Measurements from ENCODE around the gene FAM81A.

FAM81A gene

DNA sequence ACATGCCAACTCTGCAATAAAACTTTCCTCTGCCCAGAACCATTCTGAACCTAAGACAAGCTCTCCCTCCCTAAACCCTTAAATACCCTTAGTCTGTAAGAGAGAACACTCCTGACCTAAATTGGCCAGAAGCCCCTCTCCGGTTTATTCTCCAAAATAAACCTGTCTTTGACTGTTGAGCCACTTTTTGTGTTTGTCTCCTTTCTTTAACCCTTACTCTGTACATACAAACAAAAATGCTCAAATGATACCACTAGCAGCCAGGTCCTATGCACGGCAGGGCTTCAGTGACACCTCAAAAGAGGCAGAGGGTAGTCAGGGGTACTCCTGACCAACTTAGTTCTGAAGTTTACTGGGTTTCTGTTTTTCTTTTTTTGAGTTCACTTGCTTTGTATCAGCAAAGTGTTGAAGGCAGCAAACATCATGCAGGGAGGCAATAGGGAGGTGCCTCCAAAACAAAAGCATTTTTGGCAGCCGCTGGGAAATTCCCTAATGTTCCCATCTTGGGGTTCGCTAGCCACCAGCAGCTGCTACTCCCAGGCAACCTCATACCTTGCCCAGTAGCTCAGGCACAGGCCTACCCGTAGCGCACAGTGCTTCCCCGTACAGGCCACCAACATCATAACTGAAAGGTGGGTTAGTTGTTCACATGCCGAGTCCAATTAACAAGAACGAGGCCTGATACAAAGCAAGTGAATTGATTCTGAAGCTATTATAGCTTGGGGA, 110.7 kb downstream of the FAM81A start:
- CTCF ChIA-PET: interaction anchor here (0.8 to 2.8 kb wide), 3 partner anchors 15 to 20 kb away, joined by 3 to 13 read pairs (median 9); no protein-coding TSS in a partner anchor
- DNase-seq (ENCODE audit: low read depth, low spot score): no peak
- no peak overlapping the region for H3K4me3 ChIP-seq (ENCODE audit: low read depth, low read length)
- TF ChIP-seq, protein P1, sequence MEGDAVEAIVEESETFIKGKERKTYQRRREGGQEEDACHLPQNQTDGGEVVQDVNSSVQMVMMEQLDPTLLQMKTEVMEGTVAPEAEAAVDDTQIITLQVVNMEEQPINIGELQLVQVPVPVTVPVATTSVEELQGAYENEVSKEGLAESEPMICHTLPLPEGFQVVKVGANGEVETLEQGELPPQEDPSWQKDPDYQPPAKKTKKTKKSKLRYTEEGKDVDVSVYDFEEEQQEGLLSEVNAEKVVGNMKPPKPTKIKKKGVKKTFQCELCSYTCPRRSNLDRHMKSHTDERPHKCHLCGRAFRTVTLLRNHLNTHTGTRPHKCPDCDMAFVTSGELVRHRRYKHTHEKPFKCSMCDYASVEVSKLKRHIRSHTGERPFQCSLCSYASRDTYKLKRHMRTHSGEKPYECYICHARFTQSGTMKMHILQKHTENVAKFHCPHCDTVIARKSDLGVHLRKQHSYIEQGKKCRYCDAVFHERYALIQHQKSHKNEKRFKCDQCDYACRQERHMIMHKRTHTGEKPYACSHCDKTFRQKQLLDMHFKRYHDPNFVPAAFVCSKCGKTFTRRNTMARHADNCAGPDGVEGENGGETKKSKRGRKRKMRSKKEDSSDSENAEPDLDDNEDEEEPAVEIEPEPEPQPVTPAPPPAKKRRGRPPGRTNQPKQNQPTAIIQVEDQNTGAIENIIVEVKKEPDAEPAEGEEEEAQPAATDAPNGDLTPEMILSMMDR (IDR thresholded peaks at IDR 0.05; ENCODE audit: insufficient read depth, low read length, missing control alignments): no peak
- POLR2A ChIA-PET: interaction anchor here (0.6 kb wide), 1 partner anchor 511 kb away, joined by 3 read pairs; no protein-coding TSS in a partner anchor

DNA sequence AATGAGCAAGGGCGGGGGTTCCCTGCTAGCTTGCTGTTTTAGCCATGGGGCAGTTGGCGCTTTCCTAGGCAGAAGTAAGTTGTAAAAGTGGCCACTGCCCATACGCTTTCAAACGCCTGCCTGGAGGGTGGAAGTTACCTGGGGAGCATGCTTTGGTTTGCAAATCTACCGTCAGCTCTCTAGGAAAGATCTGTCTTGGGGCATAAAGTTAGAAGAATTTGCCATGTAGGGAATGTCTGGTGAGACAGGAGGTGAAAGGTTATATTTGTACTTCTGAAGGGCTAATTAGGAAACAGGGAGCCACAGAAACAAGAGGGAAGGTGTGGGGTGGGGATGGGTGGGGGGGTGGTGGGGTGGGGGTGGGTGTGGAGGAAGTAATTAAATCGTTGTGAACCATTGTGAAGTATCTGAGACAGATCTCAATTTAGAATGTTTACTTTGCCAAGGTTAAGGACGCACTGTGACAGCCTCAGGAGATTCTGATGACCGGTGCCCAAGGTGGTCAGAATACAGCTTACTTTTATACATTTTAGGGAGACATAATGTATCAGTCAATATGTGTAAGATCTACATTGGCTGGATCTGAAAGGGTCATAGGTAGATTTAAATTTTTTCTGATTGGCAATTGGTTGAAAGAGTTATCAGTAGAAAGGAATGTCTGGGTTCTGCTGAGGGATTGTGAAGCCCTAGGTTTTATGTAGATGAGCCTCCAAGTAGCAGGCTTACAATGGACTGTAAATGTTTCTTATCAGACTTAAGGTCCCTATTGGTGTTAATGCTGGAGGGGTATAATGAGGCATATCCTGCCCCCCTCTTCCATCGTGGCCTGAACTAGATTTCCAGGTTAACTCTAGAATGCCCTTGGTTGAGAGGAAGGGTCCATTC, 111.6 kb downstream of the FAM81A start:
- ChIA-PET POLR2A (no interaction called here), CTCF (interaction anchor here (0.8 to 2.0 kb wide), 2 partner anchors 17 to 21 kb away, joined by 3 to 9 read pairs; no protein-coding TSS in a partner anchor)
- H3K4me3 ChIP-seq (ENCODE audit: low read depth, low read length): no peak overlapping the region
- TF ChIP-seq, protein P1 (IDR thresholded peaks at IDR 0.05; ENCODE audit: insufficient read depth, low read length, missing control alignments): no peak
- no peak for DNase-seq (ENCODE audit: low read depth, low spot score)

DNA sequence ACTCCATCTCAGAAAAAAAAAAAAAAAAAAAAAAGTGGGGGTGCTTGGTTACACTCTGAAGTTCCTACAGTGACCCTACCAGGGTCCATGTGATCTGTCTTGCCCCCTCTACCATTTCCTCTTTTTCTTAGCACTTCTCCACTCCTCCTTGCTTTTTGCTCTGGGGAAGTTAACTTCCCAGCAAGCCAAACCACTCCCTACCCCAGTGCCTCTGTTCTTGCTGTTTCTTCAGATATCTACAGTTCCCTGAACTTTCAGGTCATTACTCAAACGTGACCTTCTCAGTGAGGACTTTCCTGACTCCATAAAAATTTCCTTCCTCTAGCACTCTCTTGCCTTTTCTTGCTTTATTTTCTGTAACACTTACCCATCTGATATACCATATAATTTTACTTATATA, 112.5 kb downstream of the FAM81A start:
- POLR2A ChIA-PET: no interaction called here

DNA sequence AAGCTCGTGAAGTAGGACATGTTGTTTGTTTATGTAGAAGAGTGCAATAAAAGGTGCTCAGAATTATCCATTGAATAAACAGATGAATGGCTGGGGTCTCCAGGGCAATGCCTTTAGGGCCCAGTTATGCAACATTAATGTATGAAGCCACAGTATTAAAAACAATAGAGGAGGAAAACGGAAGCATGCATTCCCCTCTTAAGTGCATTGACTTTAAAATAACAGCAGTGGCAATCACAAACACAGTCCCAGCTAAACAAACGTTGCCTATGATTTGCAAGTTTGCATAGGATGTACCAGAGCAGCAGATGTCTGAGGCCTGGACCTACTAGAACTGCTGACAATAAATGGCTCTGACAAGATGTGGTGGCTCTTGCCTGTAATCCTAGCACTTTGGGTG, 113.0 kb downstream of the FAM81A start:
- TF ChIP-seq, protein P1 (IDR thresholded peaks at IDR 0.05; ENCODE audit: insufficient read depth, low read length, missing control alignments): no peak
- ChIA-PET POLR2A (no interaction called here), CTCF (interaction anchor here (0.9 to 1.0 kb wide), 2 partner anchors 18 to 22 kb away, joined by 3 to 4 read pairs; no protein-coding TSS in a partner anchor)
- no peak overlapping the region for H3K4me3 ChIP-seq (ENCODE audit: low read depth, low read length)
- no peak for DNase-seq (ENCODE audit: low read depth, low spot score)

More for the DNA sequence above, 112.5 kb downstream of the FAM81A start:
- CTCF ChIA-PET: interaction anchor here (0.9 to 1.0 kb wide), 2 partner anchors 17 to 22 kb away, joined by 3 to 4 read pairs; no protein-coding TSS in a partner anchor
- TF ChIP-seq, protein P1 (IDR thresholded peaks at IDR 0.05; ENCODE audit: insufficient read depth, low read length, missing control alignments): no peak
- DNase-seq (ENCODE audit: low read depth, low spot score): no peak
- H3K4me3 ChIP-seq (ENCODE audit: low read depth, low read length): no peak overlapping the region

DNA sequence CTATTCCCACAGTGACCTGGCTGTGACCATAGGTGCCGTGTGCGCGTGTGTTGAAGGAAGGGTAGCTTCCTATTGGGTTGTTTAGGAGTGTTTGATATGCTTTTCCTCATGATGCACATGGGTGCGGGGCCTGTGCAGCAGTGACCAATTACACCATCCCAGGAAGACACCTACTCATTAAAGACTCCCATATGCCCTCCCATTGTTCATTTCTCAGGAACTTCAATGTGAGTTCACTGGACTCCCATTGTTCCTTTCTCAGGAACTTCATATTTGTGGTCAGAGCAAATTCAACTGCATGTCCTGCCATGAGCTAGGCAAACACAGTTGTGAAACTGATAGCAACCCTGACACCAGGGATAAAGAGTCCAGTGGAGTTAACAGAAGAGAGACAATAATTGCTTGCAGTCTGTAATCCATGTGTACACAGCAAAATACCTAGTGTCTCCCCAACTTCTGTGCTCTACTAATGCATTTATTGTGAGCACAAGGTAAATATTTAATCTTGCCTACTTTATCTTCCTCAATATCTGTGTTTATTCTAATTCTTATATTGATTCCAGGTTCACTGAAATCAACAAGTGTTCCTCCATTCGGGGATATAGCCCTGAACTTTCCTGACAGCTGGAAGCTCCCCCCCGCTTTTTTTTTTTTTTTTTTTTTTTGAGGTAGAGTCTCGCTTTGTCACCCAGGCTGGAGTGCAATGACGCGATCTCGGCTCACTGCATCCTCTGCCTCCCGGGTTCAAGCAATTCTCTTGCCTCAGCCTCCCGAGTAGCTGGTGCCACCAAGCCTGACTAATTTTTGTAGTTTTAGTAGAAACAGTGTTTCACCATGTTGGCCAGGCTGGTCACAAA, 116.1 kb downstream of the FAM81A start:
- DNase-seq (ENCODE audit: low read depth, low spot score): no peak
- TF ChIP-seq, protein P1 (IDR thresholded peaks at IDR 0.05; ENCODE audit: insufficient read depth, low read length, missing control alignments): no peak
- no peak overlapping the region for H3K4me3 ChIP-seq (ENCODE audit: low read depth, low read length)
- POLR2A ChIA-PET: no interaction called here
- CTCF ChIA-PET: interaction anchor here (0.8 kb wide), 1 partner anchor 25 kb away, joined by 3 read pairs; no protein-coding TSS in a partner anchor

Measured in AG04449 (cell line).